ENCODE data around the gene CCNI2. TPM values are rescaled to one million over a fixed set of nuclear protein-coding genes. Genes with fewer than 3 reads are reported as not detected.

CCNI2 gene
- total RNA-seq, 1 experiment from 2014 or later: 0.49 TPM

GRCh38 chr5:132765311-132766019 is 18.2 kb downstream of the CCNI2 start:
- peaks cover 4% of the 10 kb centered on the region; the same call in 1 of the 2 replicates for H3K36me3 ChIP-seq (ENCODE audit: control insufficient read depth, insufficient read depth, low read length)
- DNase-seq (ENCODE audit: low read depth, low spot score) (no peak), ATAC-seq (0 out of 2 replicates have a peak, but pooled peaks have one; percentile 35)
- no peaks in the 10 kb centered on the region for H3K4me1 ChIP-seq (ENCODE audit: control insufficient read depth, insufficient read depth, low read length)
- in situ Hi-C loops (cut with HindIII; ENCODE audit: low pct_unique_long_range_greater_than_20kb, low sequenced_read_pairs) (no loop called here), intact Hi-C loops (cut with micrococcal nuclease; ENCODE audit: unreplicated experiment) (no loop called here)
- CTCF ChIA-PET: no interaction called here
- TF ChIP-seq CTCF (IDR thresholded peaks at IDR 0.05): no peak
- TF ChIP-seq TCF7L2 (IDR thresholded peaks at IDR 0.05; ENCODE audit: low read depth, low read length): no peak
- TF ChIP-seq POLR2AphosphoS5 (IDR thresholded peaks at IDR 0.05; ENCODE audit: low read depth, low read length): no peak
- TF ChIP-seq SIN3A (IDR thresholded peaks at IDR 0.05; ENCODE audit: borderline replicate concordance, insufficient read depth, low read depth, low read length): no peak
- no peak for TF ChIP-seq REST (IDR thresholded peaks at IDR 0.05; ENCODE audit: insufficient read depth in 1 of 2, low read depth in 2 of 2, low read length in 1 of 2)
- H3K9me3 ChIP-seq (ENCODE audit: control insufficient read depth, insufficient read depth, low read depth, low read length): no peaks in the 10 kb centered on the region
- POLR2A ChIA-PET: no interaction called here
- BruUV-seq (replicated peaks): no TSS peak
- H3K27me3 ChIP-seq (ENCODE audit: control insufficient read depth, insufficient read depth, low read length): no peaks in the 10 kb centered on the region
- H3K27ac ChIP-seq (ENCODE audit: low read length): no peak overlapping the region
- no peak overlapping the region for H3K4me3 ChIP-seq (ENCODE audit: low read depth in 2 of 2, low read length in 2 of 2)

GRCh38 chr5:132766020-132766805 is 19.0 kb downstream of the CCNI2 start:
- ATAC-seq (no peak), DNase-seq (ENCODE audit: low read depth, low spot score) (no peak)
- BruUV-seq (replicated peaks): no TSS peak
- intact Hi-C loops (cut with micrococcal nuclease; ENCODE audit: unreplicated experiment): no loop called here
- in situ Hi-C loops (cut with HindIII; ENCODE audit: low pct_unique_long_range_greater_than_20kb, low sequenced_read_pairs): no loop called here
- ChIA-PET POLR2A (no interaction called here), CTCF (no interaction called here)
- H3K4me1 ChIP-seq (ENCODE audit: control insufficient read depth, insufficient read depth, low read length): no peaks in the 10 kb centered on the region
- peaks cover 4% of the 10 kb centered on the region; the same call in 1 of the 2 replicates for H3K36me3 ChIP-seq (ENCODE audit: control insufficient read depth, insufficient read depth, low read length)
- no peaks in the 10 kb centered on the region for H3K9me3 ChIP-seq (ENCODE audit: control insufficient read depth, insufficient read depth, low read depth, low read length)
- H3K27me3 ChIP-seq (ENCODE audit: control insufficient read depth, insufficient read depth, low read length): no peaks in the 10 kb centered on the region
- TF ChIP-seq TCF7L2 (IDR thresholded peaks at IDR 0.05; ENCODE audit: low read depth, low read length) (no peak), REST (IDR thresholded peaks at IDR 0.05; ENCODE audit: insufficient read depth in 1 of 2, low read depth in 2 of 2, low read length in 1 of 2) (no peak), POLR2AphosphoS5 (IDR thresholded peaks at IDR 0.05; ENCODE audit: low read depth, low read length) (no peak), SIN3A (IDR thresholded peaks at IDR 0.05; ENCODE audit: borderline replicate concordance, insufficient read depth, low read depth, low read length) (no peak), CTCF (IDR thresholded peaks at IDR 0.05) (no peak)
- H3K27ac ChIP-seq (ENCODE audit: low read length): no peak overlapping the region
- no peak overlapping the region for H3K4me3 ChIP-seq (ENCODE audit: low read depth in 2 of 2, low read length in 2 of 2)

Measured in Panc1 (cell line).